Measurements from ENCODE around the gene ST8SIA2.

- no peak for TF ChIP-seq REST (IDR thresholded peaks at IDR 0.05; ENCODE audit: insufficient read depth in 1 of 2, low read depth in 2 of 2, low read length in 2 of 2)
- no peak for TF ChIP-seq POLR2AphosphoS5 (IDR thresholded peaks at IDR 0.05; ENCODE audit: low read depth, low read length)
- TF ChIP-seq SIN3A (IDR thresholded peaks at IDR 0.05; ENCODE audit: borderline replicate concordance, insufficient read depth, low read length) = no peak
- TF ChIP-seq TAF1 (IDR thresholded peaks at IDR 0.05; ENCODE audit: borderline replicate concordance, insufficient read depth, low read length) = no peak
Observed at GRCh38 chr15:92402751-92403150, 9.1 kb downstream of the ST8SIA2 start.
